HG03025 (cell line): Measurements from ENCODE around the gene RIC3.

ENCODE experiments used
- ATAC-seq: cut with Tn5 transposase; IDR thresholded peaks from one replicate; pipeline ENCODE4 v1.9.1; 2021; ENCODE audit warnings: mild to moderate bottlenecking, moderate library complexity; ENCODE audit not compliant: unreplicated experiment, low FRiP score

The RIC3 gene

DNA sequence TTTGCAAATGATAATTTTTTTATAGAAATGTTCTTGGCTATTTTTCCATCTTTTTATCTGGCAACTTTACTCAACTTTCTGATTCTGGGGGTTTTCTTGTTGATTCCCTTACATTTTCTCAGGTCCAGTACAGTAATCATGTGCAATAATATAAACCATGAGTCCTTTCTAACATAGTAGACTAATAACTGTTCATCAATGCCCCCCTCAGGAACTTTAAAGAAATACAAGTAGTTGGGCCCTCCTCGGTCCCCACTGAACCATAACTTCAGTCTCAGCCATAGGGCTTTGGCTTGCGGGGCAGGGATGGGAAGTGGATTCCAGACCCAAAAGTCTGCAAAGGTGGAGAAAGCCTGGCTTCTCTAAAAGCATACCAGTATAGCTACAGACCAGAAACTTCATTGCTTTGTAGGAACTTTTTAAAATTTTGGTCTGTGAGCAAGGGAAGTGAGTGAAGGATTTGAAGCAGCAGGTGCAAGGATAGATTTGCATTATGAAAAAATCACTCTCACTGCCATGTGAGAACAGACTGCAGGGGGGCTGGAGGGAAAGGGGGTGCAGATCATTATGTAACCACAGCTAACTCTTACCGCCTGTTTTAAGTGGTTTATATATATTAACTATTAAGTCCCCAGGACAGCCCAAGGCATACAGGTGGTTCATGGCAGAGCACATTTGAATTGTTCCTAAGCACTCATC lies 98.3 kb downstream of the RIC3 start:
- no peak for ATAC-seq

DNA sequence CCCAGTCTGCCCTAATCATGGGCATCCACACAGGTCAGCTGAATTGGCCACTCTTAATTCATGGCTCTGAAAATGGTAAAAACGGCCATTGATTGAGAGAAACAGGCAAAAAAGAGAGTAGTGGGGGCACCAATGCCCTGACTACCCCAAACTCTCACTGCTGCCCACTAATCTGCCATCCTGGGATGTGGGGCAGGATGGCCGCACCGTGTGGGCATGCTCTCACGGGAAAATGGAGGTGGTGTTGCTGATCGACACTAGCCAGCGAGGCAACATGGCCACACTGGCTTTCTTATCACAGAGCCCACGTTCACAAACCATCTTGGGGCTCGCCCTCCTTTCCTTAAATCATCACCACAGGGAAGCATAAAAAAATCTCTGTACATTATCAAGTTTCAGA lies 99.1 kb downstream of the RIC3 start:
- no peak for ATAC-seq

DNA sequence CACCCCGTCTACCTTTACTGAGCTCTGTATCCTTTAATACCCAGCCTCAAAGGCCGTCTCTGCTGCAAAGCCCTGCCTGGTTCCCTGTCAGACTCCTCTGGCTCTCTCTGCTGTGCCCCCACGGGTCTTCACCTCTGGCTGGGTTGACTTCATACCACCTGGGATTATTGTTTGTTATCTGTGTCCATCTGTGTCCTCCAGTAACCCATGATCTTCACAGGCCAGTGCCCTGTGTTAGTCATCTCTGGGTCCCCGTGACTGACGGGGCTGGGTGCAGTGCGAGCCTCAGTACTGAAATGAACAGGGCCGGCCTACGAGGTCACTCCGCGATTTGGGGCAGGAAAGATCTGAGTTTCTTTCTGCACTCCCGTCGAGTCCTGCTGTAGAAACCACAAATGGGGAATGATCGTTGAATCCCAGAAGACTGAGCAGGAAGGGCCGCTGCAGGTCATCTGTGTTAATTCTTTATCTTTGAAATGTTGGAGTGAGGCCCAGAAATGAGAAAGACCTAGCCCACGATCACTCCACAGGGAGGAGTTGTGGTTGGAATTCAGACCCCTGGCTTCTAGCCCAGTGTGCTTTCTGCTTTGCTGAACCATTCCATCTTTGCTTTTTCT lies 100.1 kb downstream of the RIC3 start:
- no peak for ATAC-seq

DNA sequence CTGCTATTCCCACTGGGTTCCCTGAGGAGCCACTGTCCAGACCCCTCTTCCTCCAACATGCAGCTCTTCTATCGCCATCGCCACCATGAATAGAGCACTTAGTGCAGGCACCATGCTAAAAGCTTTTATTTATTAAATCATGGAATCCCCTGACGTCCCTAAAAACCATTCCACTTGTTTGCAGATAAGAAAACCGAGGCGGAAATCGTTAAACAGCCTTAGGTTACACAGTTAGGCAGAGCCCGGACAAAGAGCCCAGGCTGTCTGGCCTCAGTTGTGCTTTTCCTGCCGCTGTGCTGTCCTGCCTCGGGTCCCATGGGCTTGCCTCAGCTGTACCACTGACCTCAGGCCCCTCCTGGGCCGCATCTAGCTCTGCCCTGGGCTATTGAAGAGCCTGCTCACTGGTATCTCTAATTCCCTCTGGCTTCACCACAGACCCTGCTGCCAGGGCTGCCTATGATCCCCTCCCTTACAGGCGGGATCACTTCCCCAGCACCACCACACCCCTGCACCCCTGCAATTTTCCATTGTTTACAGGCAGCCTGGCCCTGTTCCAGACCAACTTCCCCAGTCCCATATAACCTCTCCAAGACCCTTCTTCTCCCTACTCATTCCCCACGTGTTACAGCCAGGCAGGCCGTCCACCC lies 100.8 kb downstream of the RIC3 start:
- no peak for ATAC-seq

DNA sequence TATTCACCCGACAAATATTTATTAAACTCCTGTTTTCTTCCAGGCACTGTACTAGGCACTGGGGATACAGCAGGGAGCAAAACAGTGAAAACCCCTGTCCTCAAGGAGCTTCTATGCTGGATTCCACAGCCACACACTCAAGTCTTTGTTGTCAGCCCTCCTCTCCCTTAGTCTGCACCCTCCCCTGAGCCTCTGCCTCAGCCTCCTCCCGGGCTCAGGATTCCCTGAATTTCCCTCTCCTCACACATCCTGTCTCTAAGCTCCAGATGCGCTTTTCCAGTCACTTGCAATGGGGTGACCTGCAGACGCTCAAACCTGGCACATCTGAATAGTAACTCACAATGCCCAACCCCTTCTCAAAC lies 101.3 kb downstream of the RIC3 start:
- no peak for ATAC-seq

DNA sequence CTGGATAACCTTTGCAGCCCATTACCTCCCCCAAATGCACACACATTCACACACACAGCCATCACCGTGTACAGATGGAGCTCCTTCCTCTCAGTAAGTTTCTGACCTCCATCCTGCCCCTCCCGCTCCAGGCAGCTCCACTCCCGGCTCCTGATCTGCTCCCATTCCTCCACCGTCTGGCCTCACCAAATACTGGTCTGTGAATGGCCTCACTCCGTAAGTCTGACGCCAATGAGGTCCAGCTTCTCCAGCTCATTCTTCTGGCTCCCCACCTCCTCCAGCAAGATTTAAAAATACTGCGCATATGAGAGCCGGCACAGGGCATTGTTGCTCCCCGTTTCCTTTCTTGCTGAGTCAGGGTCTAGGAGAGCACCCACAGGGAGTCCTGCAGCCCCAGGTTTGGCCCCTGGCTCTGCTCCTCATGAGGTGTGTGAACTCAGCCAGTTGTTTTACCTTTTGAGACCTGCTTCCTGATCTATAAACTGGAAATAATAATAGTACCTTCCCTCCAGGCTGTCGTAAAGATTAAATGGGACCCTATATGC lies 101.8 kb downstream of the RIC3 start:
- ATAC-seq, result no peak

DNA sequence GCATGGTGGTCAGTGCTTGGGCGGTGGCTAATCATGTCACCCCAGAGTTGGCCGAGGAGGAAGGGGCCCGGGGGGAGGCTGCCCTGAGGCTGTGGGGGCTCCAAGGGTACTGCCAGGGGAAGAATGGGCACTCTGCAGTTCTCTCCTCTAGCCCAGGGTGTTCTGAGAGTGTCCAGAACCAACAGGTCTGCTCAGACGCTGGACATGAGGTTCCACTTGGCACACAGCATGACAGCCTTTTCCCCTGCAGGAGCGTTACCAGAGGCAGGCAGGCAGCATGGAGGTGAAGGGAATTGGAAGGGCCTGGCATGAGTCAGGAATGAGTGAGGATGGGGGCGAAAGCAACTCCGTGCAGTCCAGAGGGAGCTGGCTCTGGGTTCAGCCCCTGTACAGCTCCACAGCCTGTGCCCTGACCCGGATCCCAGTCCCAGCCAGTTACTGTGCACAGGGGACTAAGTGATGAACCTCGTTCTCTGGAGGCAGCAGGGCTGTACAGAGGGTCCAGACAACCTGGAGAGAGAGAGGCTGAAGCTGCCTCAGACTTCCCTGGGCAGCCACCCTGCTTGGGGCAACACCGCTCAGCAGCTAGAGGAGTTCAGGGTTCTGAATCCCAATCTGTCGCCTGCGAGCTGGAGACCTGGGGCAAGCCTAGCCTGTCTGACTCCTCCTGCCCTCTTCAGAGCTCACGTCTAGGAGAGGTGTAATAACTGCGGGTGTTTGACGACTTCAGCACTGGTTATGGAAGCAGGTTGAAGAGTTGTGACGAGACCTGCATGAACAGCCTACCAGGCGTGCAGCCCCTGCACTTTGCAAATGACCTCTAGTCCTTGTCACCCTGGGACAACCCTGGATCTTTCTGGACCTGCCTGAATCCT lies 102.6 kb downstream of the RIC3 start:
- no peak for ATAC-seq

DNA sequence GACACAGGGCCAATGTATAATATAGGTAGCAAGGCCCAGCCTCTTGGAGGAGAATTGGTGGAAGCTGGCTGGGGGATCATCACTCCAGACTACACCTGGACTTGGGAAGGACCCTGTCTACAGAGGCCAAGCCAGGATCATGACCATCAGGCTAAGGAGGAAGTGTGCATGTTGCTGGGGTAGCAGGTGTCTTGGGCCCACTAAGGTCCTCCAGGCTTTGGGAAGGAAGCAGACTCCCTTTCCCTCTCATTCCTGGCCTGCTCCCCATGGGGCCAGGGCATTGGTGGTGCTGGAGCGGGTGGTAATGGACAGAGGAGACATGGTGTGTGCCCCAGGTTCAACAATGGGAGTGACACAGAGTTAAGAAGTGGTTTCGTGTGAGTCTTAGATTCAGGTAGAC lies 103.8 kb downstream of the RIC3 start:
- no peak for ATAC-seq

DNA sequence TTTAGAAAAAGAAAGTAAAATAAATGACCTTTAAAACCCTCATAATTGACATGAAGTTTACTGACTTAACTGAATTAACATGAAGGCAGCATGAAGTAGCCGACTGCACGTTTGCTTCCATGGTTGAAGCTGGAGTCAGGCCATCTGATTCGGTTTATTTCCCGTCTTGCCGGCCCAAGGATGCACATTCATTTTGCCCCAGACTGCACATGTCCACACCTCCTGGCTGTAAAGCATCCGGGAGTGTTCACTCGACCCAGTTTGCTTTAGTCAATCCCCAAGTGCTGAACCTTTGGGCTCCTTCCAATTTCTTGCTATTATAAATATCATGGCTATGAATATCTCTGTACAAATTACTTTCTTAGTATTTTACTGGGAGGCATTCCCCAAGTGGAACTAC lies 105.5 kb downstream of the RIC3 start:
- no peak for ATAC-seq

DNA sequence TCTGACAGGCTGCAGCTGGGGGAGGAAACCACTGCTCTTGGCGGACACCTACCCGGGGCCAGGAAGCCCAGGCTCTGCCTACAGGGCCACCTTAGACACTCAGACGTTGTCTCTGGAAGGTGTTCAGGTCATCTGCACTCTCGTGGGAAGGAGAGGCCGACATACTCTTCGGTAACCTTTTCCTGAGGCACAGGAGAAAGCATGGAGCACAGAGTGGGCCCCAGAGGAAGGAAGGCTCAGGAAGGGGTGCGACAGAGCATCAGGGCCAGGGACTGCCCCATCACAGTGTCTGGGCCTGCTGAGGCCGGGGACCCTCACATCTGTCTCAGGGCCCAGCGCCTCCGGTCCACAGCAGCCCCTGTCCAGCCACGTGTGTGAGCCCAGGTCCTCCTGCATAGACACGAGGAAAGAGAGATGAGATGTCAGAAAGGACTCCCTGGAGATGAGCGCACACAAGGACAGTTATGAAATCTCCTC lies 106.0 kb downstream of the RIC3 start:
- ATAC-seq, result no peak

DNA sequence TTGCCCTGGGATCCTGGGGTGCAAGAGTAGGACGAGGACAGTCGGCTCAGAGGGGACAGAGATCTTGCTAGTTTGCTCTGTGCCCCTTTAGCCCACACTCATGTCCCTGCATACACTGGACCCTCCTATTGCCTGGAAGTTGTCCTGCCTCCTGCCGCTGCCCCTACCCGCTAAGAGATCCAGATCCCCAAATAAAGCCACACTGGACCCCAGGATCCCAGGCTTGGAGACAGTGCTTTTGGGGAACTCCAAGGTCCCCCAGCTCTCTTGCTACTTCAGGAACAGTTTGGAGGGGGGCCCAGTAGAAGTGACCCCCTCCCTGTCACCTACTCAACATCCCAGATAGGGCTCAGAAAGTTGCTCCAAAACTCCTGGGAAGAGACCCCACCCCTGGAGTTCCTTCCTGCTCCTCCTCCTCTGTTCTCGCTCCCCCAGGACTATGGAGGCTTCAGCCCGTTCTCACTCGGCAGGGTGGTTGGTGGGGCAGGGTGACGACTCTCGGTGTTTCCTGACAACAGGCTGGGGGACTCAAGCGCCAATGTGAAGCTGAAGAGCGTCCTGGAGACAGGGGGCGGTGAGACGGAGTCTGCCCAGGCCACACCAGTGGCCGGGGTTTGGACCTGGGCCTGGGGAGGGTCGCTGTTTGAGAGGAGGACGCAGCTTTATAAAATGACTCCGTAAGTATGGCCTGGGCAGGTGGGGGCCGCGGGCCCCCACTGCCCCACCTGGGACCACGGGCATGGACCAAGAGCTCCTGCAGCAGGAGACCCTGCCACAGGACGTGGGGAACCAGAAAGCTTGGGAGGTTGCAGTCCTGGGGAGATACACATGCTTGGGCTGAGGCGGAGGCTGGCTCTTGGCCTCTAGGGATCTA lies 107.0 kb downstream of the RIC3 start:
- ATAC-seq, result no peak

DNA sequence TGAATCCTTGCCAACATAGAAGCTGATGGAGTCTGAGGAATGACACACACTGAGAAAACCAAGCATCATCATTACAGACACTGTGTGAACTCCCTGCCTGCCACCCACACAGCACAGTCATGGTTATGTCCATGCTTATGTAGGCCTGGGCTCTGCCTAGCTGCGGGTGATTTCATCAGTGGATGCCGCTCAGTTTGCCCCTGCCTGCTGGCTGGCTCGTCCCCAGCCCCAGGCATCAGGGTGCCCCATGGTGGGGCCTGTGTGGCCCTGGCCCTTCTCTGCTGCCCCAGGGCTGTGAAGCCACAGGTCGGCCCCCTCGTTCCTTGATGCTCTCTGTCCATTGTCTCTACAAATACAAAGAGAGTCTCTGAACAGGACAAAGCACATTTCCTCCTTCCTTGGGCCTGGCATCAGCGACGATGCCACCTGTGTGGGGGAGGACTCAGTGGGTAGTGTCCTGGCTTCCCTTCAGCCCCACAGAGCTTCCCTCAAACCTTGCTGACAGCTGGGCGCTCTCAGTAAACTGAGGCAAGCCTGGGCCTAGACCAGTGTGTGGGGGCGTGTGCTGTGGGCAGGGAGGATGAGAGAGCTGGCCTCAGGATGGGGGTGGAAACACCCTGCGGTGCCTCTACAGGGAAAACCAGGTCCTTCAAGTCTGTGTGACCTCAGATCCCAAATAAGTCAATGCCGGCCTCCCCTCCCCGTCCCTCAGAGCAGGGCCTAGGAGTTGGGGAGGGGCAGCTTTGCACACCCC lies 107.8 kb downstream of the RIC3 start:
- no peak for ATAC-seq

DNA sequence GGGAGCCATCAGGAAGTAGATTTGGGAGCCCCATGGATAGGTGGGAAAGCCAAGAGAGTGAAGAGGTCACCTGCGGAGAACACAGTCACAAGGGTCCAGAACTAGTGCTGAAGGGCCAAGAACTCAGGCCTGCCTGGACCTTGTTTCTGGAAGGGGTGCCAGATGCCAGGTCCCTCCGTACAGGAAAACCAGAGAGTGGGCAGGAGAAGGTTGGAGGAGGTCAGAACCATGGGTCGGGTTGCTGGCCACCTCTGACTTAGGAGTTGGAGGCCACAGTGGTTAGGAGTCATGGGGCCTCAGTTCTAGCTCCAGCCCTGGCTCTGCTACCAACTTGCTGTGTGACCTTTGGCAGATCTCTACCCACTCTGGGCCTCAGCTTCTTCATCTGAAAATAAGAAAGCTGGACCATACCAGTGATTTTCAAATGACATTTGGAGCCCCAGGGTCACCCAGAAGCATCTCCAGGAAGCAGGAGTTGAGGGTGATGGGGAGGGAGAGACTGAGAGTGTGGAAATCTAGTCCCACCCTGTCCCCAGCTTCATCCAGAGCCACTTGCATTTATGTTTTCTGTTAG lies 108.6 kb downstream of the RIC3 start:
- no peak for ATAC-seq

DNA sequence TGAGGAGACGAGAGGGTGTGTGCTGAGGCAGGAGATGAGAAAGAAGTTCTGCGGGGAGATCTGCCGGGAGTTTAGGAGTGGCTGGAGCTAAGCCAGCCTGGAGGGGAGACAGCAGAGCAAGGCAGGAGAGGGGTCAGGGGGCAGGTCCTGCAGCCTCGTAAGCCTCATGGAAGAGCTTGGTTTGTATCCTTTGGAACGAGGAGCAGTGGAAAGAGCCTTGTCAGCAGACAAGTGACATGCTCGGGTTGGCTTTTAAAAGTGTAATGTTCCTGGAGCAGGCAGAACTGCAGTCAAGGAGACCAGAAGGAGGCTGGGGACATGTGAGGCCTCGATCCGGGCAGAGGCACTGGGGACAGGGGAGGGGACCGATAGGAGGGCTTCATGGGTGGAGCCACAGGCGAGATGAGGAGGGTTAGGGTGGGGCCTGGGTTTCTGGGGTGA lies 109.2 kb downstream of the RIC3 start:
- no peak for ATAC-seq

DNA sequence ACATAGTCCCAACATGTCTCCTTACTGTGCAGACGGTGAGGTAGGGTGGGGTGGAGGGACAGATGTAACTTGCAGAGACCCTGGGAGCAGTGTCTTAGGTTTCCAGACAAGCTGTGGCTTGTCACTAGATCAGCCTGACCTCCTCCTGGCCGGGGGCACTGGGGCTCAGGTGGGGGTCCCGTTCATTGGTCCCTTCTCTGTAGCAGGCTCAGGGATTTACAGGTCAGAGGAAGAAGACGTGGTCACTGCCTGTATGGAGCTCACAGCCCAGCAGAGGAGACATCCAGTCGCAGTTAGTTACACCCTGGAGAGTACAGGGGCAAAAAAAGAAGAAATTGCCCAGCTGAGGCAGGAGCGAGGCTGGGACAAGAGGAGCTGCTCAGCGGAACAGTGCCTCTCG lies 109.8 kb downstream of the RIC3 start:
- no peak for ATAC-seq

DNA sequence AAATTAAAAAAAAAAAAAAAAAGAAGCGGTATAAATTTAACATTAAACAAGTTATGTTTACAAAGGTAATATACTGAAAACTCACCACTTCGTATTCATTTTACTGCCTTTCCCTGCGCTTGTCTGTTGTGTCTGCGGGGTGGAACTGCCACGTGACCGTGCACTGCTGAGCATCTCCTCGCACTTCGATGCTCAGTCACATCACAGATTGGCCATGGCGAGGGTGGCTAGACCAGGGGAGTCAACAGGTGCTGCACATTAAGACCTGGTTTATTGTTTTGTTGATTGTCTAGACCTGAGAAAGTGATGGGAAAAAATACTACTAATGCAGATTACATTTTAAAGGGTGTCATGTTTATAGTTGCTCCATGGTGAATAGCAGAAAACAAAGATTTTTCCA lies 110.6 kb downstream of the RIC3 start:
- no peak for ATAC-seq

DNA sequence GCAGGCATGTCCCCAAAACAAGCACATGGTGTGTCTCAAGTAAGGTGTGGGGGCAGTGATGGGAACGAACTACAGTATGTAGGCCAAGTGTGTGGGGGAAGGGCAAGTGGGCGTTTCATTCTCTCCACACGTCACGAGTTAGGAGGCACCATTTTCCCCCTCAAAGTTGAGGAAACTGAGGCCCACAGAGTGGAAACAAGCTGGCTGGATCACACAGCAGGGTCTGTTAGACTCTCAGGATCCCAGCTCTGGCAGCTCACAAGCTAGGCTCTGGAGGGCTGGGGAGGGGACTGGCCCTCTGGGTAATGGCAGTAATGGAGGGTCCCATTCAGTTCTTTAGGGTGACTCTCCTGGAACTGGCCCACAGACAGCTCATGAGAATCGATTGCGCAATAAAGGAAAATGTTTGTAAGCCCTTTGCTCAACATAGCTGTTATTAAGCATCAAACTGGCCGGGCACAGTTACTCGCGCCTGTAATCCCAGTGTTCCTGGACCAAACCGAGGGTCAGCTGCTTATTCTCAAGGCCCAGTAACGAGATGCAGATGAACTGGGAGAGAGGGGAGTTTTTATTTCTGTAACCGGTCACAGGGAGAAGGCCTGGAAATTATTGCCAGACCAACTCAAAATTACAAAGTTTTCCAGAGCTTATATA lies 111.9 kb downstream of the RIC3 start:
- no peak for ATAC-seq
